Occipital lobe (tissue), 2 donors: ENCODE measurements around the gene PRSS53. TPM values are rescaled to one million over a fixed set of nuclear protein-coding genes. Genes with fewer than 3 reads are reported as not detected.
"Not testable (repeated sequence)": the region's sequence is repeated elsewhere in the genome, so short reads cannot be mapped to it uniquely, and the experiment has no call there.

Source experiments
- DNase-seq: peaks from one replicate; lab custom pipeline; 2025; lab: John Stamatoyannopoulos, UW
- total RNA-seq: library from RNA; depleted of rRNA; stranded (reverse); fragments of >200 nt; gene quantifications from one replicate; pipeline ENCODE4 v1.2.3, GENCODE V29; 2014

PRSS53 gene
- total RNA-seq, 1 donor from 2014 or later, result 2.2 TPM

DNA sequence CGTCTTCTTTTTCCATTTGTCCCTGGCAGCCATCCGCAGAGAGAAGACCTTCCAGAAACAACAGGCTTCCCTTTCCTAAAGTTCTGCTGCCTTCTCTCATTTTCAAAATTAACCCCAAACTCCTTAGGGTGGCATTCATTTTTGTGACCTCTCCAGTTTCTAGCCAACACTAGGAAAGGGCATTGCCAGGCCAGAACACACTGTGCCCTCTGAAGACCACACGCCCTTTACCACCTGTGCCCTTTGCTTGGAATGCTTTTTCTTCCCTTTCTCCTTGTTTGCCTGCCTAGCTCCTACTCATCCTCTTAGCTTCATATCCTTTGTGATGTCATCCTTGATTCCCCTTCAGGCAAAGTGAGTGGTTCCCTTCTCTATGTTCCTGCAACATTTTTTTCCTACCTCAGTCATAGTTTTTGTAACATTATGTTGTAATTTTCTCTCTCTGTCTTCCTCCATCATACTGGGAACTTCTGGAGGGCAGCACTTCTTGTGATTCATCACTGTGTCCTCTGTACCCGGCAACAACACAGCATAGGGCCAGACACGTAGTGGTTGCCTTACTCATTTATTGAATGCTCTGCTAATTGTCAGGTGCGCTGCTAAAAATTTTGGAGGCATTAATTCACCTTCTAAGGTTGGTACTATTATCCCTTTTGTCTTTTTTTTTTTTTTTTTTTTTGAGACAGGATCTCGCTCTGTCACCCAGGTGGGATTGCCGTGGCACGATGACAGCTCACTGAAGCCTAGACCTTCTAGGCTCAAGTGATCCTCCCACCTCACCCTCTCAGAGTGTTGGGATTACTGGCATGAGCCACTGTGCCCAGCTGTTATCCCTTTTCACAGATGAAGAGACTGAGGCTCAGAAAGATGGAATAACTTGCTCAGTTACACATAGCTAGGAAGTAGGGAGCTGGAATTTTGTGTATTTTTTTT lies 29.7 kb upstream of the PRSS53 start:
- DNase-seq, result no peak

GRCh38 chr16:31117384-31118222 lies 28.9 kb upstream of the PRSS53 start, which contains the start of gene KAT8:
Gene KAT8, plus strand, starts transcription at chr16:31117664. Its CDS starts 18 bp downstream, at chr16:31117682.
- DNase-seq, result peak; percentile 97

DNA sequence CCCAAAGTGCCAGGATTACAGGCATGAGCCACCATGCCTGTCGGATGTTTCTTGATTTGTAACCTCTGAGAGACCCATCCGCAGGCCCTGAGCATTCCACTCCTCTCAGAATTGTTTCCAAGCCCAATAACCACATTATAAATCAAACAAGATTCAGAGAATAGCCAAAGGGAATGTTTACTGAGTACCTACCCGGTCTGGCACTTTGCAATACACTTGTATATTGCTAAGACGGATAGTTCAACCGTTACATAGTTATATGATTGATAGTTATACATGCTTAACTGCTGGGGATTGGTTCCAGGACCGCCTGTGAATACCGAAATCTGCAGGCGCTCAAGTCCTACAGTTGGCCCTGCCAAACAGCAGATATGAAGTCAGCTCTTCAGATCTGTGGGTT lies 25.7 kb upstream of the PRSS53 start:
- no peak for DNase-seq

DNA sequence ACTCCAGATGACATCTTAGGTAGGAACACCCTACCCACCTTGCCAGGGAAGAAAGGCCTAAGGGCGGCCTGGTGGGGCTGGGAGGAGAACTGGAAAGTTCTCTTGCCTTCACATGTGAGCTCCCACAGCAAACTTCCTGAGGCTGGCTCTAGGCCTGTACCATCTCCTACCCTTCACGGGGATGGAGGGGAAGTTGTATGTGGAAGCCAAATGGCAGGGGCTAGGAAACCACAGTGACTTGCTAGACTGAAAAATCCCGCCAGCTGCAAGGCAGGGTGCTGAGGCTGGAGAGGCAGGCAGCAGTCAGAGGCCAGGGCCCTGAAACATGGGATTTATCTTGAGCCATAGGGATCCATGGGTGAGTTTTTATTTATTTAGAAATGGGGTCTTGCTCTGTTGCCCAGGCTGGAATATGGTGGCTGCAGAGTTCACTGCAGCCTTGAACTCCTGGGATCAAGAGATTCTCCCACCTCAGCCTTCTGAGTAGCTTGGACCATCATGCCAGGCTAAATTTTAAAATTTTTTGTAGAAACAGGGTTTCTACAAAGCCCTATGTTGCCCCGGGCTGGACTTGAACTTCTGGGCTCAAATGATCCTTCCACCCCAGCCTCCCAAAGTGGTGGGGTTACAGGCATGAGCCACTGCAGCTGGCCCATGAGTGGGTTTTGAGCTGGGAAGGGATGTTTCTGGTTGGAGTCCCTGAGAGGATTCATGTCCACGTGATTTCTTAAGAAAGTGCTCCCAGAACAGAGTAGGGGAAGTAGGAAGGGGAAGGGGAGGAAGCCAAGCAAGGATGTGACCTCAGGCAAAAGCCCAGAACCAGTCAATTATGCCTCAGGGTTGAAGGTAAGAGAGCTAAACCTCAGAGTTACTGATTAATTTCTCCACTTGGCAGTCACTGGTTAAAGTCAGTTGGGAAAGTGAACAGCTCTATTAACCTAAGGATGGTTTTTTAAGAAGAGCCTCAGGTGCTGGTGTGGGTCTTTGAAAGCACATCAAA lies 24.7 kb upstream of the PRSS53 start:
- no peak for DNase-seq

- no peak for DNase-seq
Measured at GRCh38 chr16:31112711-31113110, 24.0 kb upstream of the PRSS53 start.

GRCh38 chr16:31111881-31112466 lies 23.2 kb upstream of the PRSS53 start:
- no peak for DNase-seq

DNA sequence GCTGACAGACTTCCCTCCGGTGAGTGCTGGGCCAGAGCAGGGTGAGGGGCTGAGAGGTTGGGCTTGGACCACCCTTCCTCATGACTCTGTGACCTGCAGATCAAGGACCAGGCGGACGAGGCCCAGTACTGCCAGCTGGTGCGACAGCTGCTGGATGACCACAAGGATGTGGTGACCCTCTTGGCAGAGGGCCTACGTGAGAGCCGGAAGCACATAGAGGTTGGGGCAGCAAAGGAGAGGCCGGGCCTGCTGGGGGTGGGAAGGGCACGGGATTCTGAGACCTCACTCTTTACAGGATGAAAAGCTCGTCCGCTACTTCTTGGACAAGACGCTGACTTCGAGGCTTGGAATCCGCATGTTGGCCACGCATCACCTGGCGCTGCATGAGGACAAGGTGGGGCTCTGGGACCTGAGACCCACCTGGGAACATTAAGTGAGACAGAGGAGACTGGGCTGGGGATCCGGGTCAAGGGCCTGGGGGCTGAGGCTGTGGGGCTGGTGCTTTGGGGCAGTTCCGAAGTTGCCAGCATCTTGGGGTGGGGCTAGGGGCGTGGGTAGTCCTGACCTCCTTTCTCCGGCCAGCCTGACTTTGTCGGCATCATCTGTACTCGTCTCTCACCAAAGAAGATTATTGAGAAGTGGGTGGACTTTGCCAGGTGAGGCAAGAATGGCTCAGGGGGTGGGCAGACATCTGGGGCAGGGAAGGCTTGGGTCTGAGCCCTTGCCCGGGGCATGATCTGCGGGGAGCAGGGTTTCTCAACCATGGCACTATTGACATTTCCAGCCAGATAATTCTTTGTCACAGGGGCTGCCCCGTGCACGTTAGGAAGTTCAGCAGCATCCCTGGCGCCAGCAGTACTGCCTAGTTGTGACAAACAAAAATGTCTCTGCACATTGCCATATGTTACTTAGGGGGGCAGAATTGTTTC lies 21.6 kb upstream of the PRSS53 start:
- no peak for DNase-seq

GRCh38 chr16:31109622-31110021 lies 20.9 kb upstream of the PRSS53 start:
- DNase-seq, result no peak

- DNase-seq, result no peak
Measured at GRCh38 chr16:31108794-31109558, 20.2 kb upstream of the PRSS53 start.

GRCh38 chr16:31108035-31108793 lies 19.5 kb upstream of the PRSS53 start, which contains the start of gene BCKDK:
Gene BCKDK, plus strand, starts transcription at chr16:31108386. Its CDS starts 838 bp downstream, at chr16:31109224.
- peak; percentile 64 for DNase-seq

GRCh38 chr16:31107465-31107867 lies 18.7 kb upstream of the PRSS53 start:
- DNase-seq, result no peak

DNA sequence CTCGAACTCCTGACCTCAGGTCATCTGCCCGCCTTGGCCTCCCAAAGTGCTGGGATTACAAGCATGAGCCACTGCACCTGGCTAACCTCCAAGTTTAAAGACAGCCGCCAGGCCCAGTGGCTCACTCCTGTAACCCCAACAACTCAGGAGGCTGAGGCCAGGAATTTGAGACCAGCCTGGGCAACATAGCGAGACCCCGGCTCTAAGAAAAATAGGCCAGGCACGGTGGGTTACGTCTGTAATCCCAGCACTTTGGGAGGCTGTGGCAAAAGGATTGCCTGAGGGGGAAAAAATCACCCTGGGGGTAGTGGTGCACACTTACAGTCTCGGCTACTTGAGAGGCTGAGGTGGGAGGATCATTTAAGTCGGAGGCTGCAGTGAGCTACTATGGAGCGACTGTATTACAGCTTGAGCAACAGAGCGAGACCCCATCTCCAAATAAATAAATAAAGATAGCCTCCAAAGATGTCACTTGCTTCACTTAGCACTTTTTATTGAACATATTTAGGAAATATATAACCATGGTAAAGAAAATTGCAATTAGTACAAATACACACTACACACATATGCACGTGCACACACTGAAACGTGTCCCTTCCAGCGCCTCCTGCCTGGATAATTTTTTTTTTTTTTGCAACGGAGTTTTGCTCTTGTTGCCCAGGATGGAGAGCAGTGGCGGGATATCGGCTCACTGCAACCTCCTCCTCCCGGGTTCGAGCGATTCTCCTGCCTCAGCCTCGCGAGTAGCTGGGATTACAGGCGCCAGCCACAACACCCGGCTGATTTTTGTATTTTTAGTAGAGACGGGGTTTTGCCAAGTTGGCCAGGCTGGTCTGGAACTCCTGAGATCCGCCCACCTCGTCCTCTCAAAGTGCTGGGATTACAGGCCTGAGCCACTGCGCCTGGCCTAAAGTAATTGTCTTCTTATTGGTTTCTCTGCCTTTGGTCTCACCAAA lies 18.0 kb upstream of the PRSS53 start:
- DNase-seq, result no peak

GRCh38 chr16:31105677-31106213 lies 17.0 kb upstream of the PRSS53 start:
- peak; percentile 61 for DNase-seq

DNA sequence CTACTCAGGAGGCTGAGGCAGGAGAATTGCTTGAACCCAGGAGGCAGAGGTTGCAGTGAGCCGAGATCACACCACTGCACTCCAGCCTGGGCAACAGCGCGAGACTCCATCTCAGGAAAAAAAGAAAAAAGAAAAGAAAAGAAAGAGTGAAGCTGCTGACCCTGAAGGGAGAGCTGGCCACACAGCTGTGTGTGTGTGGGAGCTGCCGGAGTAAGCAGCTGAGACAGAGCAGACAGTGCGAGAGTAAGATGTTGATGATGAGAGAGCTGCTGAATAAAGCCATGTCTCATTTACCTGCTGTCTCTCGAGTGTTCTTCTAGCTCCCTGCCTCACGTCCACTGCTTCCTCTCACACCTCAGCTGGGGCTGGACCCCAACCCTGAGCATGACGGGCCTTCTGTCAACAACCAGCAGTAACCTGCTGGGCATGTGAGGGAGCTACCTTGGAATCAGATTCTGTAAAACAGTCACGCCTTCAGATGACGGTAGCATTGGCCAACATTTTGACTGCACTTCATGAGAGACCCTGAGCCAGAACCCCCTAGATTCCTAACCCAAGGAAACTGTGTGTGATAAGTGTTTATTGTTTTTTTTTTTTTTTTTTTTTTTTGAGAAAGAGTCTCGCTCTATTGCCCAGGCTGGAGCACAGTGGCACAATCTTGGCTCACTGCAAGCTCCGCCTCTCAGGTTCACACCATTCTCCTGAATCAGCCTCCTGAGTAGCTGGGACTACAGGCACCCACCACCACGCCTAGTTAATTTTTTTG lies 12.3 kb upstream of the PRSS53 start:
- not testable (repeated sequence) for DNase-seq

DNA sequence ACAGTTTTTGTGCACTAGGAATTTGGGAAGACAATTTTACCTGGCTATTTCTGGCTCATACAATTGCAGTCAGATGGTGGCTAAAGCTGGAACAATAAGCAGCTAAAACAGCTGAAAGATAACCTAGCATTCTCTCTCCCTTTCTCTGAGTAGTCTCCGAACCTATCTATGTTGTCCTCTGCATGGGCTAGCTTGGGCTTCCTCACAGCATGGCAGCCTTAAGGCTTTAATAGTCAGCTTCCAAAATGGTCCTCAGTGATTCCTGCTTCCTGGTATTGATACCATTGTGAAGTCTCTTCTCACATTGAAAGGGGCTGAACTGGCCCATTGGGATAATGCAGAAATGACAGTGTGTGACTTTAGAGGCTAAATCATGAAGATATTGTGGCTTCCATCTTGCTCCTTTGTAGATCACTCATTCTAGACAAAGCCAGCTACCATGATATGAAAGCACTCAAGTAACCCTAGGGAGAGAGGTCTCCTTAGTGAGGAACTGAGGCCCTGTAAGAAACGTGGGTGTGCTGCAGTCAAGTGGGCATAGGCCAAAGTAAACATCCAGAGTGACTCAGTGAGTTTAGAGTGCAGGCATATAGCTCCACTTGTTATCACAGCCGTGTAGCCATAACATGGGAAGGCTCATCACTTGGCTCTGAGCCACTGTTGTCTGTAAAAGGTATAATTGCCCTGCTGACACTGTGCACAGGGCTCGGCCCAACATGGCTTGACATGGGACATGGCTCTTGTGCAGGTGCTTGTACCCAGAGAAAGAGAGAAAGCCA lies 11.3 kb upstream of the PRSS53 start:
- DNase-seq, result no peak
